ENCODE data around the gene TOGARAM1.
A peak's percentile ranks its signal among the peaks of the same experiment; 100 is the strongest.

TOGARAM1 gene

GRCh38 chr14:44966601-44967336 is 4.8 kb downstream of the TOGARAM1 start:
- no peak for FAIRE-seq

DNA sequence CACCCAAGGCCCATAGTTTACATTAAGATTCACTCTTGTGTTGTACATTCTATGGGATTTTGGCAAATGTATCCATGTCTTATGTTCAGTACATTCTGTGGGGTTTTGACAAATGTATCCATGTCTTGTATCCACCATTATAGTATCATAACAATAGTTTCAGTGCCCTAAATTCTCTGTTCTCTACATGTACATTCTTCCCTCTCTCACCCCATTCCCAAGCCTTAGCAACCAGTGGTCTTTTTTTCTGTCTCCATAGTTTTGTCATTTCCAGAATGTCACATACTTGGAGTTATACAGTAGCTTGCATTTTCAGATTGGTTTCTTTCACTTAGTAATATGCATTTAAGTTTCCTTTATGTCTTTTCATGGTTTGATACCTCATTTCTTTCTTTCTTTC is 6.7 kb downstream of the TOGARAM1 start:
- no peak for FAIRE-seq

- FAIRE-seq, result no peak
Observed at GRCh38 chr14:44970907-44971306, 8.9 kb downstream of the TOGARAM1 start.

GRCh38 chr14:44971459-44971858 is 9.5 kb downstream of the TOGARAM1 start:
- FAIRE-seq, result no peak

- FAIRE-seq, result no peak
Observed at GRCh38 chr14:44979273-44979672, 17.3 kb downstream of the TOGARAM1 start.

DNA sequence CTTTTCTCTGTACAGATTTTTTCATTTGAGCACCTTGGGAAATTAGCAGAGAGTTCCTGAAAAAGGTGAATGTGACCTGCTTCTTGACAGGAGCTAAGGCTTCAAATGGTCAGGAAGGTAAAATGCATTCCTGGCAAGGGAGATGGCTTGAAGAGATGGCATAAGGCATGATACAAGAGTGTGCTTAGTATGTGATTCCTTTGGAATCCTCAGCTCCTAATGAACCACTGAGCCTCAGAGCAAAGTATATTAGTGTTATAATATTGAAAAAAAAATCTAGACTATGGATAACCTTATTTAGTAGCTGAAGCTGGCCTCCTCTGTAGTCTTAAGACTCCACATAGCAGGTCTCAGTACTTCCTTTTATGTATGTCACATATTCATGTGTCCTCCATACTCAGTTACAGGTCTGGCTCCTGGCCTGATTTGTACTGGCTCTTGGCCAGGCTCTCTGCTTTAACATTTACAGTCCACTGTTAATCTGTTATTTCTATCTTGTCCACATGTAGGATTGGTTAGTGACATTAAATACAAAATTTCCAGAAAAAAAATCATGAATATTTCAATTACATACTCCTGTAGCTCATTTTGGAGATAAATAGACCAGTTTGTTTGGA is 17.9 kb downstream of the TOGARAM1 start:
- FAIRE-seq, result no peak

DNA sequence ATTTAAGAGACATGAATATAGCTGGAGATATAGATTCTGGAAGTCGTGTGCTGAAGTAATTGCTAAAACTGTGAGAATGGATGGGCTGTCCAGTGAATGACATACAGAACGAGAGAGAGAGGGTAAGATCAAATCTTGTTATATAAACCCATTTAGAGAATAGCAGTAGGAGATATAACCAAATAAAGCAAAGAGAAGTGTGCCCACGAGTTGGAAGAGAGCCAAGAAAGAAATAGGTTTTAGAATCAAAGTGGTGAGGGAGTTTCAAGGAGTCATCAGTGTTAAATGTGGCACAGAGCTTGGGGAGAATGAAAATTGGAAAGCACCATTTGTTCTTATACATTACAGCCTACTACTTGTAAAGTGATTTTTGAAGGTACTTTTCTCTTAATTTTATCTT is 19.2 kb downstream of the TOGARAM1 start:
- no peak for FAIRE-seq

- no peak for FAIRE-seq
Observed at GRCh38 chr14:44982594-44982993, 20.6 kb downstream of the TOGARAM1 start.

DNA sequence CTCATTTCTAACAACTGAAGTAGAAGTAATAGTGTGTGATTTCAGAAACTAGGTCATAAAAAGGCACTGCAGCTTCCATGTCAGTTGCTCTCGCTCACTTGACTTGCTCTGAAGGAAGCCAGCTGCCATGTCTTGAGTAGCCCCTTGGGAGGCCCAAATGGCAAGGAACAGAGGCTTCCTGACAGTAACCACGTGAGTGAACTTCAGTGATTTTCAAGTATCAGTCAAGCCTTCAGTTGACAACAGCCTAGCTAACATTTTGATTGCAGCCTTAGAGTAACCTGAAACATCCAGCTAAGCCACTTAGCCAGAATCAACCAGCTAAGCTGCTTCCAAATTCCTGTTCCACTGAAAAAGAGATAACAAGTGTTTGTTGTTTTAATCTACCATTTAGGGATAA is 26.7 kb downstream of the TOGARAM1 start:
- no peak for FAIRE-seq

DNA sequence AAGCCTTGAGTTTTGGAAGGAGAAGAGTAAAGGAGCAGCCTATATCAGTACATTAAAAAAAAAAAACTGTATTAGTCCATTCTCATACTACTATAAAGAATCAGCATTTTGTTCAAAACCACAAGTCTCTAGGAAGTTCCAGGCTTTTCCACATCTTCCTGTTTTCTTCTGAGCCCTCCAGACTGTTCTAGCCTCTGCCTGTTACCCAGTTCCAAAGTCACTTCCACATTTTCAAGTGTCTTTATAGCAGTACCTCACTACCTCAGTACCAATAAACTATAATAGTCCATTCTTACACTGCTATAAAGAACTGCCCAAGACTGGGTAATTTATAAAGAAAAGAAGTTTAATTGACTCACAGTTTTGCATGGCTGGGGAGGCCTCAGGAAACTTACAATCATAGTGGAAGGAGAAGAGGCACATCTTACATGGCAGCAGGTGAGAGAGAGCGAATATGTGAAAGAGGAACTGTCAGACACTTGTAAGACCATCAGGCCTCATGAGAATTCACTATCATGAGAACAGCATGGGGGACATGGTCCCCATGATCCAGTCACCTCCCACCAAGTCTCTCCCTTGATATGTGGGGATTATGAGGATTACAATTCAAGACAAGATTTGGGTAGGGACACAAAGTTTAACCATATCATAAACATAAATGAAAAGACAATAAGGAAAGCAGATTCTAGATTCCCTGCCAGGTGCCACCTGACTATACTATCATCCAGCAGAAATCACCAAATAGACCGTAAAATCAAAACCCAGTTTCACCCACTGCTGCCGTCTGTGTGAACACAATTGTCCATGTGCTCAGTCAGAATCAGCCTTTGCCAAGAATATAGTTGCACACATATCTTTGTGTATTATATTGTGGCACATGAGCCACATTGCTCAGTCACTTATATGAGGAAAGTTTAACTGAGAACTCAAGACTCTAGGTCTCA is 27.8 kb downstream of the TOGARAM1 start:
- no peak for FAIRE-seq

- FAIRE-seq, result no peak
Observed at GRCh38 chr14:44990533-44990932, 28.5 kb downstream of the TOGARAM1 start.

GRCh38 chr14:44995196-44995595 is 33.2 kb downstream of the TOGARAM1 start:
- FAIRE-seq, result no peak

- no peak for FAIRE-seq
Observed at GRCh38 chr14:44995770-44996294, 33.8 kb downstream of the TOGARAM1 start.

DNA sequence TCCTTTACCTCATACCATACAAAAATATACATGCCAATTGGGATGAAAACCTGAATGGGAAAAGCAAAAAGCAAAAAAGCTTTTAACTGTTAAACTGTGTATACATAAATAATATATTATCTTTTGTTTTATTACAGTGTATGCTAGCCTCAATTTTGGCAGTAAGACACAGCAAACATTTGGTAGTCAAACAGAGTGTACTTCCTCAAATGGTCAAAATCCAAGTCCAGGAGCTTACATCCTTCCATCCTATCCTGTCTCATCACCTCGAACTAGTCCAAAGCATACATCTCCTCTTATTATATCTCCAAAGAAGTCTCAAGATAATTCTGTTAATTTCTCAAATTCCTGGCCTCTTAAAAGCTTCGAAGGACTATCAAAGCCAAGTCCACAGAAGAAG is 41.9 kb downstream of the TOGARAM1 start:
- no peak for FAIRE-seq

- FAIRE-seq, result peak; percentile 54
Observed at GRCh38 chr14:45015133-45015532, 53.1 kb downstream of the TOGARAM1 start.

DNA sequence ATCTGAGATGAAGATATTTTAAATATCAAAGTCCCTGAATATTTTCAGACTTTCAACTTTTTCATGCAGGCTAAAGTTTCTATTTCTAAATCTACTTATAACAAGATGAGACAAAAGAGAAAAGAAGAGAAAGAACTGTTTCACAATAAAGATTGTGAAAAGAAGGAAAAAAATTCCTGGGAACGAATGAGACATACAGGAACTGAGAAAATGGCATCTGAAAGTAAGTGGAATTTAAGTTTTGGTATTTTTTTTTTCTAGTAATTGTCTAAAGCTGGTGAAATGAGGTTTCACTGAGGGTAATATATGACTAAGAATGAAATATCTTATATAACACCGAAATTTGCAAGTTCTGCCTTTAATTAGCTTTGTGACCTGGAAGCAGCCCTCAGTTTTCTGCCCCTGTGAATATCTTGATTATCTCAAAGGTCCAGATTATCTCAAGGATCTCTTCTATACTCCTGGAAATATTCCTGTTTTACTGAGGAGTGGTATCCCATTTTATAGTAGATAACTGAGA is 66.2 kb downstream of the TOGARAM1 start:
- FAIRE-seq, result peak; percentile 41

DNA sequence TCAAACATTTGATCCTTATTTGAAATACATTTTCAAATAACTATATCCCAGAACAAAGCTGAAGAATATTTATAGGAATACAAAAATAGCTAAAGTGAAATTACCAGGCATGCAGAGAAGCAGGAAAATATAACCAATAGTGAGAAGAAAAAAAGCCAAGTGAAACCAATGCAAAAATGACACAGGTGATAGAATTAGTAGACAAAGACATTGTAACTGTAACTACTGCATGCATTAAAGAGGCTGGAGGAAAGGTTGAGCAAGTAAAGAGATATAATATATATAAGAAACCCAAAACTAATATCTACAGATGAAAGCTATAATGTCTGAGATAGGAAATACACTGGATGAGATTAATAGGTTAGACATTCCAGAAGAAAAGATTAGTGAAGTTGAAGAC is 72.7 kb downstream of the TOGARAM1 start:
- no peak for FAIRE-seq

DNA sequence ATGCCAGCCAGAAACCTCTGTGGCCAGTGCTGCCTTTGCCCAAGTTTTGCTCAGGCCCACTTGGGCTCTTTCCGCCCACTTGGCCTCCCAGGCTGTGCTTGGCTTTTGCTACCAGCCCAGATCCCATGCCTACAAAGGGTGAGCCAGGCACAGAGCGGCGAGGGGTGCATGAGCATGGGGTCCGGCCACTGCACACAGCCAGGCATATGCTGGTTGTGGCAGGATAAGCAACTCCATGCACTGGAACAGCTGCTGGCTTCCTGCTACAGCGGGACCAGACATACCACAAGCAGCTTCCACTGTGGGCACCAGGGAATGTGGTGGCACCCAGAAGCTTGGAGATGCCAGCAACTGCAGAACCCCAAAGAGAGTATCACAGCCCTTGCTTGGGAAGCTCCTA is 76.3 kb downstream of the TOGARAM1 start:
- no peak for FAIRE-seq

- FAIRE-seq, result no peak
Observed at GRCh38 chr14:45038865-45039264, 76.9 kb downstream of the TOGARAM1 start.

GRCh38 chr14:45039390-45039789 is 77.4 kb downstream of the TOGARAM1 start:
- no peak for FAIRE-seq

DNA sequence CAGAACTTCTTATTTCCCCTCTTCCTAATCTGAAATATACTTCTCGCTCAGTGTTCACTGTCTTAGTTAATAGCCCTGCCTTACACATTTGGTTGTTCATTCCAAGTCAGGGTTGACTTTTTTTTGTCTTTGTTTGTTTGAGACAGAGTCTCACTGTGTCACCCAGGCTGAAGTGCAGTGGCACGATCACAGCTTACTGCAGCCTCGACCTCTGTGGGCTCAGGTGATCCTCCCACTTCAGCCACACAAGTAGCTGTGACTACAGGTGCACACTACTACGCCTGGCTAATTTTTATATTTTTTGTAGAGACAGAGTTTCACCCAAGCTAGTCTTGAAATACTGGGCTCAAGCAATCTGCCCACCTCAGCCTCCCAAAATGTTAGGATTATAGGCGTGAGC is 79.7 kb downstream of the TOGARAM1 start:
- FAIRE-seq, result no peak

DNA sequence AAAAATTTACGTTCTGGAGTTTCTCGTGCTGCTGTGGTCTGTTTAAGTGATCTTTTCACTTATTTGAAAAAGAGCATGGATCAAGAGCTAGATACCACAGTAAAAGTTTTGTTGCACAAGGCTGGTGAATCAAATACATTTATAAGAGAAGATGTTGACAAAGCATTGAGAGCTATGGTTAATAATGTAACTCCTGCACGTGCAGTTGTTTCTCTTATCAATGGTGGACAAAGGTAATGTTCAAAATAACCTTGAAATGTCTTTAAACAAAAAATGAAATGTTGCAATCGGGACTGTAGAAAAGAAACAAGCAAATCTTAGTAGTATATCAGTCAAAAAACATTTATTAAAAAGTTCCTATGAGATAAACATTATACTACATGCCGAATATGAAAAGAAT is 82.6 kb downstream of the TOGARAM1 start:
- peak; percentile 33 for FAIRE-seq

GRCh38 chr14:45048385-45048784 is 86.4 kb downstream of the TOGARAM1 start:
- peak; percentile 66 for FAIRE-seq

Data from G401.6 (cell line).